SU-DHL-6 (cell line): ENCODE measurements around the gene COL23A1.

Experiments
- H2AFZ ChIP-seq: fragments of 200-600 bp; sonication (generic); 2 replicates; pipeline ENCODE4 v1.6.1; 2014; ENCODE audit warnings: low read depth, mild to moderate bottlenecking, moderate library complexity, mixed read lengths, antibody characterized with exemption, low read length; ENCODE audit not compliant: severe bottlenecking
- H3F3A ChIP-seq: fragments of 200-600 bp; shearing (Covaris generic); 2 replicates; pipeline ENCODE4 v1.6.0; 2016; ENCODE audit warnings: antibody characterized with exemption, mild to moderate bottlenecking; ENCODE audit not compliant: insufficient read depth
- H3K27ac ChIP-seq: fragments of 200-600 bp; sonication (generic); 2 replicates; pipeline ENCODE4 v1.5.1; 2016; ENCODE audit warnings: low read depth, mild to moderate bottlenecking, low read length, moderate library complexity, mixed read lengths
- H3K27me3 ChIP-seq: fragments of 200-600 bp; sonication (generic), shearing (Covaris generic); 2 replicates; pipeline ENCODE4 v1.6.0; 2014; ENCODE audit warnings: mild to moderate bottlenecking, low read length
- H3K36me3 ChIP-seq: fragments of 200-600 bp; sonication (generic); 2 replicates; pipeline ENCODE4 v1.6.1; 2014; ENCODE audit warnings: mild to moderate bottlenecking, low read length, mixed read lengths
- H3K4me2 ChIP-seq: fragments of 300-600, 200-600 bp; shearing (Covaris generic), sonication (generic); 2 replicates; pipeline ENCODE4 v1.6.0; 2014; ENCODE audit warnings: low read length, low read depth, mild to moderate bottlenecking; ENCODE audit not compliant: poor library complexity, severe bottlenecking
- H3K4me3 ChIP-seq: fragments of 200-600 bp; sonication (generic); 2 replicates; pipeline ENCODE4 v1.5.1; 2014; ENCODE audit warnings: antibody characterized with exemption, low read length, mild to moderate bottlenecking, mixed read lengths; ENCODE audit not compliant: insufficient read depth, poor library complexity, severe bottlenecking
- H3K79me2 ChIP-seq: fragments of 200-600 bp; sonication (generic); 2 replicates; pipeline ENCODE4 v1.6.1; 2014; ENCODE audit warnings: mild to moderate bottlenecking, low read length, moderate library complexity; ENCODE audit not compliant: insufficient read depth
- H3K9ac ChIP-seq: fragments of 200-600 bp; sonication (generic); 2 replicates; pipeline ENCODE4 v1.7.0; 2014; ENCODE audit warnings: mild to moderate bottlenecking, low read length
- H3K9me2 ChIP-seq: fragments of 200-600 bp; sonication (generic); replicated peaks from 2 replicates; pipeline ENCODE4 v1.6.1; 2014; ENCODE audit warnings: low read length; ENCODE audit not compliant: insufficient read depth
- H3K9me3 ChIP-seq: fragments of 200-600 bp; sonication (generic); 2 replicates; pipeline ENCODE4 v1.6.1; 2014; ENCODE audit warnings: low read length, mixed read lengths; ENCODE audit not compliant: insufficient read depth
- H4K20me1 ChIP-seq: fragments of 200-600 bp; sonication (generic); 2 replicates; pipeline ENCODE4 v1.6.1; 2014; ENCODE audit warnings: low read depth, mild to moderate bottlenecking, antibody characterized with exemption, low read length, moderate library complexity, mixed read lengths
- CTCF ChIP-seq: fragments of 200-600 bp; sonication (generic); IDR thresholded peaks from one replicate; pipeline ENCODE4 v1.5.1; 2017; ENCODE audit warnings: antibody characterized with exemption, mild to moderate bottlenecking, low read length, moderate library complexity; ENCODE audit not compliant: insufficient read depth, poor library complexity, severe bottlenecking
- EZH2phosphoT487 ChIP-seq: fragments of 200-600 bp; sonication (generic), shearing (Covaris generic); conservative IDR thresholded peaks from 2 replicates; pipeline ENCODE4 v1.6.1; 2018; ENCODE audit warnings: mild to moderate bottlenecking, antibody characterized with exemption, low read length, moderate library complexity, mixed read lengths

COL23A1 gene

GRCh38 chr5:178284093-178284675 is 306.0 kb downstream of the COL23A1 start:
- no peaks in the 10 kb centered on the region for H3K79me2 ChIP-seq
- H4K20me1 ChIP-seq = no peaks in the 10 kb centered on the region
- no peaks in the 10 kb centered on the region for H3K27me3 ChIP-seq
- H3K9ac ChIP-seq = no peak overlapping the region
- H3K36me3 ChIP-seq = no peaks in the 10 kb centered on the region
- no peak overlapping the region for H2AFZ ChIP-seq
- H3K9me2 ChIP-seq = no peaks in the 10 kb centered on the region
- no peak overlapping the region for H3K4me2 ChIP-seq
- no peak overlapping the region for H3K27ac ChIP-seq
- TF ChIP-seq CTCF = peak; percentile 94
- TF ChIP-seq EZH2phosphoT487 = no peak
- no peaks in the 10 kb centered on the region for H3F3A ChIP-seq
- H3K4me3 ChIP-seq = no peak overlapping the region
- no peaks in the 10 kb centered on the region for H3K9me3 ChIP-seq

- no peaks in the 10 kb centered on the region for H3K27me3 ChIP-seq
Measured at GRCh38 chr5:178283520-178283919, 306.7 kb downstream of the COL23A1 start.

GRCh38 chr5:178282391-178282790 is 307.8 kb downstream of the COL23A1 start:
- TF ChIP-seq CTCF = no peak
- TF ChIP-seq EZH2phosphoT487 = no peak
- Histone ChIP-seq H3K4me2 (no peak overlapping the region), H3K4me3 (no peak overlapping the region), H3K27ac (no peak overlapping the region), H2AFZ (no peak overlapping the region), H3K9me2 (no peaks in the 10 kb centered on the region), H3K27me3 (no peaks in the 10 kb centered on the region), H4K20me1 (no peaks in the 10 kb centered on the region), H3F3A (no peaks in the 10 kb centered on the region), H3K9ac (no peak overlapping the region), H3K79me2 (no peaks in the 10 kb centered on the region), H3K9me3 (no peaks in the 10 kb centered on the region), H3K36me3 (no peaks in the 10 kb centered on the region)

More at GRCh38 chr5:178283520-178283919, 306.7 kb downstream of the COL23A1 start:
- H3K36me3 ChIP-seq = no peaks in the 10 kb centered on the region
- H3K27ac ChIP-seq = no peak overlapping the region
- no peak overlapping the region for H3K9ac ChIP-seq
- TF ChIP-seq CTCF (no peak), EZH2phosphoT487 (no peak)
- H3K4me2 ChIP-seq = no peak overlapping the region
- H3F3A ChIP-seq = no peaks in the 10 kb centered on the region
- no peaks in the 10 kb centered on the region for H4K20me1 ChIP-seq
- H2AFZ ChIP-seq = no peak overlapping the region
- no peaks in the 10 kb centered on the region for H3K9me2 ChIP-seq
- no peaks in the 10 kb centered on the region for H3K9me3 ChIP-seq
- no peaks in the 10 kb centered on the region for H3K79me2 ChIP-seq
- H3K4me3 ChIP-seq = no peak overlapping the region
